22Rv1 (cell line): Measurements from ENCODE around the gene SERPINB6.

ENCODE experiments used
- H3K27ac ChIP-seq: fragments of 450-650 bp; 2 replicates; pipeline ENCODE4 v1.5.1; 2017
- CTCF ChIP-seq: fragments of 450-650 bp; IDR thresholded peaks from 2 replicates; pipeline ENCODE4 v1.5.1; 2017; ENCODE audit warnings: mild to moderate bottlenecking
- ZFX ChIP-seq: fragments of 450-650 bp; IDR thresholded peaks from 2 replicates; pipeline ENCODE4 v1.6.1; 2017; ENCODE audit warnings: antibody characterized with exemption, borderline replicate concordance

SERPINB6 gene

GRCh38 chr6:2959909-2960719 lies 11.3 kb downstream of the SERPINB6 start:
- TF ChIP-seq ZFX = no peak
- TF ChIP-seq CTCF = no peak
- H3K27ac ChIP-seq = peak overlapping the region; percentile 91

GRCh38 chr6:2958776-2959175 lies 12.6 kb downstream of the SERPINB6 start:
- no peak overlapping the region for H3K27ac ChIP-seq
- TF ChIP-seq CTCF (no peak), ZFX (no peak)

GRCh38 chr6:2958331-2958711 lies 13.0 kb downstream of the SERPINB6 start:
- no peak overlapping the region for H3K27ac ChIP-seq
- TF ChIP-seq CTCF (no peak), ZFX (no peak)

GRCh38 chr6:2957696-2958330 lies 13.6 kb downstream of the SERPINB6 start:
- TF ChIP-seq ZFX (no peak), CTCF (no peak)
- H3K27ac ChIP-seq = no peak overlapping the region

GRCh38 chr6:2956930-2957685 lies 14.3 kb downstream of the SERPINB6 start:
- TF ChIP-seq CTCF = no peak
- TF ChIP-seq ZFX = no peak
- H3K27ac ChIP-seq = no peak overlapping the region

GRCh38 chr6:2953098-2953497 lies 18.3 kb downstream of the SERPINB6 start:
- peak overlapping the region; percentile 58 for H3K27ac ChIP-seq
- no peak for TF ChIP-seq ZFX
- TF ChIP-seq CTCF = no peak
